HG02852 (cell line): Measurements from ENCODE around the gene PIGL.
"Not testable (repeated sequence)": the region's sequence is repeated elsewhere in the genome, so short reads cannot be mapped to it uniquely, and the experiment has no call there.

Source experiments
- ATAC-seq: cut with Tn5 transposase; IDR thresholded peaks from one replicate; pipeline ENCODE4 v1.9.1; 2021; ENCODE audit warnings: mild to moderate bottlenecking, moderate library complexity; ENCODE audit not compliant: unreplicated experiment

PIGL gene

DNA sequence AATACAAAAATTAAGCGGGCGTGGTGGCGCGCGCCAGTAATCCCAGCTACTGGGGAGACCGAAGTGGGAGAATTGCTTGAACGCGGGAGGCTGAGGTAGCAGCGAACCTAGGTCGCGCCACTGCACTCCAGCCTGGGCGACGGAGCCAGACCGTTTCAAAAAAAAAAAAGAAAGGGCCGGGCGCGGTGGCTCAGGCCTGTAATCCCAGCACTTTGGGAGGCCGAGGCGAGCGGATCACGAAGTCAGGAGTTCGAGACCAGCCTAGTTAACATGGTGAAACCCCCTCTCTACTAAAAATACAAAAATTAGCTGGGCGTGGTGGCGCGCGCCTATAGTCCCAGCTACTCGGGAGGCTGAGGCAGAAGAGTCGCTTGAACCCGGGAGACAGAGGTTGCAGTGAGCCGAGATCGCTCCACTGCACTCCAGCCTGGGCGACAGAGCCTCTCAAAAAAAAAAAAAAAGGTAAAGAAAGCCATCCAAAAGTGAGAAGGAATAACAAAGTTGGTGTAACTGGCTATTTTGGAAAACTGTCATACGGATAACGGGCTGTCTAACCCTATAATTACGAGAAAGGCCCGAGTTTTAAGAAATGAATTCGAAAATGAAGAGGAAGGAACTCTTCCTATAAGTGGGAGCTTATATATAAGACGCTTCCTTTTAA, 539 bp upstream of the PIGL start:
- not testable (repeated sequence) for ATAC-seq

DNA sequence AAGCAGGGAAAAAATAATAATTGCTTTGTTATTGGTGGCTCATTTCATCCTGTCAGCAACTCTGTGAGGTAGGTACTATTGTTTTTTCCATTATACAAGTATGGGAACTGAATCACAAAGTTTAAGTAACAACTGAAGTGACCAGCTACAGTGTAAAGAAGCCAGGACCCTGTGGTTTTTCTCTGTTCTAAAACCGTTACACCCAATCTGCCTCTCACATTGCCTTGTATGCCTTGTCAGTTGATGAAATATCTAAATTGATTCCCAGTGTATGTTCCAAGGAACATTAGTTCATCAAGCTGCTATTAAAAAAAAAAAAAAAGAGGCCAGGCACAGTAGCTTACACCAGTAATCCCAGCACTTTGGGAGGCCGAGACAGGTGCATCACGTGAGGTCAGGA, 5.4 kb downstream of the PIGL start:
- no peak for ATAC-seq

DNA sequence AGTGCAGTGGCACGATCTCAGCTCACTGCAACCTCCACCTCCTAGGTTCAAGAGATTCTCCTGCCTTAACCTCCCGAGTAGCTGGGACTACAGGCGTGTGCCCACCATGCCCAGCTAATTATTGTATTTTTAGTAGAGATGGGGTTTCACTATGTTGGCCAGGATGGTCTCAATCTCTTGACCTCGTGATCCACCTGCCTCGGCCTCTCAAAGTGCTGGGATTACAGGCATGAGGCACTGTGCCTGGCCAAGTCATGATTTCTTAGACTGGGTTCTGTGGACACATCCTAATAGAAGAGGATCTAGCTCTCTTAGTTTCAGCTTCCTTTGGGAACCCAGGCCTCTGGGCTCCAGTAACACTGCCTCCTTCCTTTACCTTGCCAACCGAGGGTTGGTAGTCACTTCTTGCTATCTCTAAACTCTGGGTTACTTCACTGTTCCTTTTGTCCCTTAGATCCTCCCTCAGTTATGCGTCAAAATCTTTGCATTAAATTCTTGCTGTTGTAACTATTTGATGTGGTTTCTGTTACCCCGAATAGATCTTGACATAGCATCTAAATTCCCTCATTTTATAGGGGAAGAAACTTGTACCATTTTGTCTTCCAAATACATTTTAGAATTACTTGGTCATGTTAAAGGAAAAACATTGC, 13.0 kb downstream of the PIGL start:
- not testable (repeated sequence) for ATAC-seq

DNA sequence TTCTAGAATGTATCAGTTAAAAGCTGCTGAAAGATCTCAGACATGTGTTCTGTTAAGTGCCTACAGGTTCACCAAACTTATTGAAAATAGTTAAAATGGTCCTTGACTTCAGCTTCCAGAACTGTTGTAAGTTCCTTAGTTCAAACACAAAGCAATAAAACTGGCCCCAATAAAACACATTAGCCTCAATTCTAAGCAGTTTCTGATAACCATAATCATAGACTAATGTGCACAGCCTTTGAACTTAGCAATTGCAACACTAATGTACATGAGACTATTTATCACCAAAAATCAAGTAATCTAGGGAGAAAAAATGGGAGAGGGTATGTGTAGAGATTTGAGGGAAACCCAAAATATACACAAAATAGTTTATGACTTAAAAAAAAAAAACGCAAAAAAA, 15.4 kb downstream of the PIGL start:
- no peak for ATAC-seq

DNA sequence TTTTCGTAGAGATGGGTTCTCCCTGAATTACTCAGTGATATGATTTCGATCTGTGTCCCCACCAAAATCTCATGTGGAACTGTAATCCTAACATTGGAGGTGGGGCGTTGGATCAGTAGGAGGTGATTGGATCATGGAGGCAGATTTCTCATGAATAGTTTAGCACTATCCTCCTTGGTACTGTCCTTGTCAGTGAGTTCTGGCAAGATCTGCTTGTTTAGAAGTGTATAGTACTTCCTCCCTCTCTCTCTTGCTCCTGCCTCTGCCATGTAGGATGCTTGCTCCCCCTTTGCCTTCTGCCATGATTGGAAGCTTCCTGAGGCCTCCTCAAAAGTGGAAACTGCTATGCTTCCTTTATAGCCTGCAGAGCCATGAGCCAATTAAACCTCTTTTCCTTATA, 22.9 kb downstream of the PIGL start:
- no peak for ATAC-seq

DNA sequence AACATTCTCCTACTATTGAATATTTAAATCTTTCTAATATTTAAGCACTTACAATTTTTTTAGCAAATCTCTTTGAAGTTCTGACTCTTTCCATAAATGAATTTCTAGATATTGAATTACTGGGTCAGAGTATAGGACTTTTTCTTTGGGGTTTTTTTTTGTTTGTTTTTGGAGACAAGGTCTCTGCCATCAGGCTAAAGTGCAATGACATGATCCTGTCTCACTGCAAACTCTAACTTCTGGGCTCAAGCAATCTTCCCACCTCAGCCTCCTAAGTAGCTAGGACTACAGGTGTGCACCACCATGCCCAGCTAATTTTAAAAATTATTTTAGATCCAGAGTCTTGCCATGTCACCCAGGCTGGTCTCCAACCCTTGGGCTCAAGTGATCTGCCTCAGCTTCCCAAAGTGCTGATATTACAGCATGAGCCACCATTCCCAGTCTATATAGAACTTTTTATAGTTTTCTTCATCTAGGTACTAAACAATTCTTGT, 24.9 kb downstream of the PIGL start:
- no peak for ATAC-seq

DNA sequence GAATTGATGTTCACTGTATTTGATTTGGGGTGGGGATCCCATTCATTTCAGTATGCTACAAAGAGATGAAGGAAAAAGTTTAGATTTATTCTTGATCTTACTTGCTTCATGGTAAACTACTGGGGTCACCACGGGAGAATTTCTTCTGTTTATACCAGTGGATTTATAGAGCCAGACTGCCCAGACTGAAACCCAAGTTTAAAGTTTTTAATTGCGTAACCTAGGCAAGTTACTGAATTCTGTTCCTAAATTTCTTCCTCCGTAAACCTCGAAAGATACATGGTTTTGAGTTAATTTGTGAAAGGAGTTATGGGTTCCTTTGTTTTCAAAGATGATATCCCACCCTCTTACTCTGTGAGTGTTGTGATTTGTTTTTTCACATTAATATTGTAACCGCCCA, 26.4 kb downstream of the PIGL start:
- ATAC-seq: no peak

DNA sequence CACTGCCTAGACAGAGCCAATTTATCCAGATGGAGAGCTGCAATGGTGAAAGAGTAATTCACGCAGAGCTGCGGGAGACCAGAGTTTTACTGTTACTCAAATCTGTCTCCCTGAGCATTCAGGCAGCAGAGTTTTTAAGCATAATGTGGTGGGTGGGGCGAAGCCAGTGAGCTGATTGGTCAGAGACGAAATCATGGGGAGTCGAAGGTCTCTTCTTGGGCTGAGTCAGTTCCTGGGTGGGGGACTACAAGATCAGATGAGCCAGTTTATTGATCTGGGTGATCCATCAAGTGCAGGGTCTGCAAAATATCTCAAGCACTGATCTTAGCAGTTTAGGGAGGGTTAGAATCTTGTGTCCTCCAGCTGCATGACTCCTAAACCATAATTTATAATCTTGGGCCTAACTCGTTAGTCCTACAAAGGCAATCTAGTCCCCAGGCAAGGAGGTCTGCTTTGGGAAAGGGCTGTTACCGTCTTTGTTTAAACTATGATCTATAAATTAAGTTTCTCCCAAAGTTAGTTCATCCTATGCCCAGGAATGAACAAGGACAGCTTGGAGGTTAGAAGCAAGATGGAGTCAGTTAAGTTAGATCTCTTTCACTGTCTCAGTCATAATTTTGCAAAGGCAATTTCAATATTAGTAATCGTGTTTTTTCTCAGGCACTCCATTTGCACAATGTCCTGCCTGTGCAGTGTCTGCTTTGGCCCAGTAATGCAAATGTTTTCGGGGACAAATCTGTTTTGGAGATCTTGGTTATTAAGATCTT, 27.0 kb downstream of the PIGL start:
- ATAC-seq: no peak

DNA sequence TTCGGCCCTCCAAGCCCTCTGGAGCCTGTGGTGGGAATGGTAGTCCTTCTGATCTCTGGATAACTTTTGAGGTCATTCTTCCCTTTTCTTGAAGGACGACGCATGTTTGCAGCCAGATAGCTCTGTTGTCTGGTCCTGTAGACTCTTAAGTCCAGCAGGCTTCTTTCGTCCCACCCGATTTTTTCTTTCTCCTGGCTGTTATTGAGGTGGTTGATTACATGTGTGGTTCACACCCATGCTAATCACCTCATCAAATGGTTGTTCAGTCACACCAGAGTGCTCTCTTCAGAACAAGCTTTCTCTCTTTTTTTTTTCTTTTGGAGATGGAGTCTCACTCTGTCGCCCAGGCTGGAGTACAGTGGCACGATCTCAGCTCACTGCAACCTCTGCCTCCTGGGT, 30.6 kb downstream of the PIGL start:
- ATAC-seq: no peak

DNA sequence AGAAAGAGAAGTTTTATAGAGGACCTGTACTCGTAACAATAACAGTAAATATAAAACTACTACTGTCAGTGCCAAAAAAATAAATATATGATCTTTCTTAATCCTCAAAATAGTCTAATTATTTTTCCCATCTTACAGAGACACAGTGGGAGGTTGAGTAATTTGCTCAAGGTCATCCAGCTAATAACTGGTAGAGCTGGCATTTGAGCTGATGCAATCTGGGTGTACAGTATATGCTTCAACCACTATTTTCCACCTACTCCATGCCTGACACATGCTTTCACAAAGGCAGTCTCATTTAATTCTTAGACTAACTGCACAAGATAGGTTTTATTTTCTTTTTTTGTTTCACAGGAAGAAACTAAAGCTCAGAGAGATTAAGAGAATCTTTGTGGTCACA, 33.6 kb downstream of the PIGL start:
- no peak for ATAC-seq

DNA sequence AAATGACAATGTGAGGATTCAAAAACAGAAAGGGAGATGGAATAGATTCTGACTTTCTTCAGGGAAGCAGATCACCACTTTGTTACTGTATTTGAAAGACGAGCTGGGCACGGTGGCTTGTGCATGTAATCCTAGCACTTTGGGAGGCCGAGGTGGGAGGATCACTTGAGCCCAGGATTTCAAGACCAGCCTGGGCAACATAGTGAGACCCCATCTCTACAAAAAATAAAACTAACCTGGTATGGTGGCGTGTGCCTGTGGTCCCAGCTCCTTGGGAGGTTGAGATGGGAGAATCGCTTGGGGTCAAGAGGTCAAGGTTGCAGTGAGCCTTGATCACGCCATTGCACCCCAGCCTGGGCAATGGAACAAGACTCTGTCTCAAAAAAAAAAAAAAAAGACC, 34.0 kb downstream of the PIGL start:
- ATAC-seq: no peak

DNA sequence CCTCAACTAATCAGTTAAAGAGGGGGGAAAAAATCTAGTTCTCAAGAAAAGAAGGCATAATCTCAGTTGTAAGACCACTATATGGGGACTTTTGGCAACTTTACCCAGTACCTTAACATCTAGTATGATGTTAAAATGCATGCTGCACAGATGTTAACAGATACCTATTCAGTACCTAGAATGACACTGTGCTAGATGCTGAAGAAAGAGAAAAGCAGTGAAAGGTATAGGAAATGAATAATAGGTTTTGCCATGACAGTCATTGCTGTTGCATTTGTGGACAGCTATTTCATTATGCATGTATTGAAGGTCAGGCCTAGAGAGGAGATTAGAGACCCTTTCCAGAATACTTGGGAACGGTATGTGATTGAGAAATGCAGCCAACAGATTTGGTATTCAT, 34.5 kb downstream of the PIGL start:
- no peak for ATAC-seq

DNA sequence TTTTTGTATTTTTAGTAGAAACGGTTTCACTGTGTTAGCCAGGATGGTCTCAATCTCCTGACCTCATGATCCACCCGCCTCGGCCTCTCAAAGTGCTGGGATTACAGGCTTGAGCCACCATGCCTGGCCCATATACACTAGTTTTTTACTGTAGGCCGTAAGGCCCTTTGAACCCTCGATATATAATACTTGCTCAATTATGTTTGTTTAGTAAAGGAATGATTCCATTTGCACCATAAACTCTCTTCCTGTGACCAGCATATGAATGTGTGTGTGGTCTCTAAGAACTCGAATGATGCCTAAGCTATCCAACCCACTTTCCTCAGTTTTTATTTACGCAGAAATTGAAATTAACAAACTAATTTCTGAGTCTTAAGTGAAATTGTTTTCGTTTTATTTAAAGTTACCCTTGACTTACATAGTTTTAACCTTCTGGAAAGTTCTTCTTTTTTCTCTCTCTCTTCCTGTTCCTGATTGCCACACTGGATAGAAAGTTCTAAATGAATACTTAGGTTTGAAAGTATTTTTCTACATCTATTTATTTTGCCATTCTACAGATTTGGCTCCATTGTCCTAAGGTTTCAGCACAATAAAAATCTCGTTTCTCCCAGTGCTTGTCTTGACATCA, 37.9 kb downstream of the PIGL start:
- no peak for ATAC-seq

DNA sequence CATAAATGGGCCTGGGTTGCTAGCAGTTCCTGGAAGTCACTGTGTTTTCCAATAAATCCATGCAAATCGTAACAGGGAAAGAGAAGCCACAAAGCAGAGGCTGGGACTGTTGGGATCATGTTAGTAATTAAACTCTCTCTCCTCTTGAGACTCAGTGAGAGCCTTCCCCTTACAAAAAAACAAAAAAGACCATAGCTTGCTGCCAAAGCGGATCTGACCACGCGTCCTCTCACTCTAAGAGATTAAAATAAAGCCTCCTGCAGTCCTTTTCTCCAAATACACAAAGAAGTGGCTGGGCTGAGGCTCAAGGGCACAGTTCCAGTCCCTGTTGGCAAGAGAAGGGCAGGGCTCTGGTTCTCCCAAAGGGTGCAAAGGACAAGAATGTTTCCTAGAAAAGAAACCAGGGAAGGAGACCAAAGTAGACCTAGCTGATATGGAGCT, 38.5 kb downstream of the PIGL start:
- ATAC-seq: no peak

DNA sequence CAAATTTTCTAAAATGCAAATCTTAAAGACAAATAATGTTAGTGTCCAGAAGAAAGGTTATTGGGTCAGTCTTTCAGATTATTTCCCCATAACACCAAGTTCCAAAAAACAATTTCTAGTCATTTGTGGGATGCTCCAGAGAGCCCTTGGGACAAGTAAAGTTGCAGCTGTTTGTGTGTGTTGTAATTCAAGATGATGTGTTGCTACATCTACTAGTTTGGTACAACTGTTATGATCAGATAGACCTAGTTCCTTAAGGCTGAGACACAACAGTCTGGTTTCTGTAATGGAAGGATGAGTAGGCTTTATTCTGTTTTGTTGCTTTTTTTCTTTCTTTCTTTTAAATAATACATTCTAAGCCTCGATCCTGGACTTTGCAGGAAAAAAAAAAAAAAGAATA, 41.9 kb downstream of the PIGL start:
- ATAC-seq: no peak

DNA sequence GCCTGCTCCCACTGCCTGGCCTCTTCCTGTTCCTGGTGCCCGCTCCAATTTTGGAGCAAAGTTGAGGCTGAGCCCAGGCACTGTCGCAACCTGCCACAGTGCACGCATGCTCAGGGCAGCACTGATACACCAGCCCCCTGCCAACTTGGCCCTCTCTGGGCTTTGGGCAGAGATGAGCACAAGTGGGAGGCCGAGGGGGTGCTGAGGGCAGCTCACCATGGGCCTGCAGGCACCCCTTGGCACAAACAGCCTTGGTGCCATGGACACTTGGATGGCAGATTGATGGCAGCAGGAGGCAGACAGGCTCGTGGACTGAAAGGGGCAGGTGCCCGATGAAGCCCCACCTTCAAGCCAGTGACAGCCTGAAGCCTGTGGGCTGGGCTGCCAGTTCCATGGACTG, 42.9 kb downstream of the PIGL start:
- no peak for ATAC-seq

DNA sequence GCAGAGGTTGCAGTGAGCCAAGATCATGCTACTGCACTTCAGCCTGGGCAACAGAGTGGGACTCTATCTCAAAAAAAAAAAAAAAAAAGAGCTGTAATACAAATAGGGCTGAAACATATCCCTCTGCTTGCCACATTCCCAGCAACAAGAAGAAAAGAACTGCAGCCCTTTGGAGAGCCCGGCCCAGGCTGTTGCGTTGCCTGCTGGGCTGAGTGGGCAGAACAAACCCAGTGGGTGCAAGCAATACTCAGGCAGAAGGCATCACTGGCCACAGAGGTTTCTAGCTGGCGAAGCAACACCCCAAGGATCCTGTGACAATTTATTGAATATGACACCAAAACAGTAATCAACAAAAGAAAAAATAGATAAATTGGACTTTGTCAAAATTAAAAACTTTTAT, 44.0 kb downstream of the PIGL start:
- no peak for ATAC-seq

DNA sequence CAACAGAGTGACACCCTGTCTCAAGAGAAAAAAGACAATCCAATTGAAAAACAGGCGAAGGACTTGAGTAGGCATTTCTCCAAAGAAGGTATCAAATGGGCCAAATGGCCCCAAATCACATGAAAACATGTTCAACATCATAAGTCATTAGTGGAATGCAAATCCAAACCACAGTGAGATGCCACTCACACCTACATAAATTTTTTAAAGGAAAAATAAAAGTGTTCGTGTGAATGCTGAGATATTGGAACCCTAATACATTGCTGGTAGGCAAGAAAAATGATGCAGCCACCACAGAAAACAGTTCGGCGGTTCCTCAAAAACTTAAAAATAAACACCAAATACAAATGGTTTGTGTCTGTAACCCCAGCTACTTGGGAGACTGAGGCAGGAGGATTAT, 45.2 kb downstream of the PIGL start:
- ATAC-seq: no peak

DNA sequence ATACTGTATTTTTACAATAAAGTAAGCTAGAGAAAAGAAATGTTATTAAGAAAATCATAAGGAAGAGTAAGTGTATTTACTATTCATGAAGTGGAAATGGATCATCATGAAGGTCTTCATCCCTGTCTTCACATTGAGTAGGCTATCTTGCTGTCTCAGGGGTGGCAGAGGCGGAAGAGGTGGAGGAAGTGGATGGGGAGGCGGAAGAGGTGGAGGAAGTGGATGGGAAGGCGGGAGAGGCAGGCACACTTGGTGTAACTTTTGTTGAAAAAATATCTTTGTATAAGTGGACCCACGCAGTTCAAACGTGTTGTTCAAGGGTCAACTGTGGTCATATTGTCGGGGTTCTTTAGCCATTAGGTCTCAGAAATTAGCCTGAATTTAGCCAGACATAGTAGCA, 50.2 kb downstream of the PIGL start:
- ATAC-seq: no peak

DNA sequence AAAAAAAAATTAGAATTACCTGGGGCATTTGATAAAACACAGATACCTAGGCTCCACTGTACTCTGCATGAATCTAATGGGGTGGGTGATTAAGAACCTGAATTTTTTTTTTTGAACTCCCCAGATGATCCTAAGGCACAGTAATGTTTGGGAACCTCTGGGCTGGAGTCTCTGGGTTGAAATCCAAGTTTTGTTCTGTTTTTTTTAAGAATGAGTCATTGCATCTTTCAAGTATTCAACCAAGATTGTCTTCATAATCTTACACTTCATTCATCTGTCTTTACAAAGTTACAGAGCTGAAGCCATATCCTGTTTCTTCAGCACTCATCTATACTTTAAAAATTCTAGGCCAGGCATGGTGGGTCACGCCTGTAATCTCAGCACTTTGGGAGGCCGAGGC, 52.6 kb downstream of the PIGL start:
- ATAC-seq: no peak

DNA sequence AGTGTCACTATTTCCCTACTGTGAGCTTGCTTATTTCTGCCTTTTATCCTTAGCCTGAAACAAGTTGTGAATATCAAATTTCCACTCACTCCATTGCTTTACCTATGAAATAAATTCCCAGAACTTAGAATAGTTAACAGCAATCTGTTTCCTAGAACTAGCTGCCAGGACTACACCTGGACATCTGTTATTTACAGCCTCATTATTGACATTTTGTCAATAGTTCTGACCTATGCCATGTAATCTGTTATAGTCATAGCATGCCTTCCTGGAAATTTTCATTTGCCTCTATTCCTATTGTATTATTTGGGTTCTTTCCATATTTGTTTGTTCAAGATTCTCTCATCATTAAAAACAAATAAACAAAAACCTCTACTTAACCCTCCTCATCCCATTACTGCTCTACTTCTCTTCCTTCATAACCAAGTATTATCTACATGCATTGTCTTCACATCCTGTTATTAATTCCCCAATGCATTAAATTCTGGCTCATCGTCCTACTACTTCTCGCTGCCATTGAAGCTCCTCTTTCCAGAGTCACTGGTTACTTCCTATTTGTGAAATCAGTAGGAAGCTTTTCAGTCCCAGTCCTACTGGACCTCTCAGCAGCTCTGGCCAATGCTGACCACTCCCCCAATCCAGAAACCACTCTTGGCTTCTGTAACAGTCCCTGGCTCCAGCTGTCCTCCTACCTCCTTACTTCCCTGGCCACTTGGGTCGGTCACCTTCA, 55.3 kb downstream of the PIGL start:
- no peak for ATAC-seq
